Lung microvascular endothelial cell (primary cell): ENCODE measurements around the gene PAMR1. TPM values are rescaled to one million over a fixed set of nuclear protein-coding genes. Genes with fewer than 3 reads are reported as not detected.
"Not testable (repeated sequence)": the region's sequence is repeated elsewhere in the genome, so short reads cannot be mapped to it uniquely, and the experiment has no call there.

Experiments
- DNase-seq, 2 donors: peaks; one replicate each; pipeline versions ENCODE4 v3.0.0 to v3.0.0-alpha.2; 2010; ENCODE audit warnings: low read depth in 2 of 2
- total RNA-seq: library from RNA; depleted of rRNA; stranded (reverse); fragments of >200 nt; gene quantifications from 2 replicates; pipeline ENCODE4 v1.2.1, GENCODE V29; 2014

The PAMR1 gene, protein sequence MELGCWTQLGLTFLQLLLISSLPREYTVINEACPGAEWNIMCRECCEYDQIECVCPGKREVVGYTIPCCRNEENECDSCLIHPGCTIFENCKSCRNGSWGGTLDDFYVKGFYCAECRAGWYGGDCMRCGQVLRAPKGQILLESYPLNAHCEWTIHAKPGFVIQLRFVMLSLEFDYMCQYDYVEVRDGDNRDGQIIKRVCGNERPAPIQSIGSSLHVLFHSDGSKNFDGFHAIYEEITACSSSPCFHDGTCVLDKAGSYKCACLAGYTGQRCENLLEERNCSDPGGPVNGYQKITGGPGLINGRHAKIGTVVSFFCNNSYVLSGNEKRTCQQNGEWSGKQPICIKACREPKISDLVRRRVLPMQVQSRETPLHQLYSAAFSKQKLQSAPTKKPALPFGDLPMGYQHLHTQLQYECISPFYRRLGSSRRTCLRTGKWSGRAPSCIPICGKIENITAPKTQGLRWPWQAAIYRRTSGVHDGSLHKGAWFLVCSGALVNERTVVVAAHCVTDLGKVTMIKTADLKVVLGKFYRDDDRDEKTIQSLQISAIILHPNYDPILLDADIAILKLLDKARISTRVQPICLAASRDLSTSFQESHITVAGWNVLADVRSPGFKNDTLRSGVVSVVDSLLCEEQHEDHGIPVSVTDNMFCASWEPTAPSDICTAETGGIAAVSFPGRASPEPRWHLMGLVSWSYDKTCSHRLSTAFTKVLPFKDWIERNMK
- 0.22 TPM in 1 of 2 replicates, not detected in the other for total RNA-seq

DNA sequence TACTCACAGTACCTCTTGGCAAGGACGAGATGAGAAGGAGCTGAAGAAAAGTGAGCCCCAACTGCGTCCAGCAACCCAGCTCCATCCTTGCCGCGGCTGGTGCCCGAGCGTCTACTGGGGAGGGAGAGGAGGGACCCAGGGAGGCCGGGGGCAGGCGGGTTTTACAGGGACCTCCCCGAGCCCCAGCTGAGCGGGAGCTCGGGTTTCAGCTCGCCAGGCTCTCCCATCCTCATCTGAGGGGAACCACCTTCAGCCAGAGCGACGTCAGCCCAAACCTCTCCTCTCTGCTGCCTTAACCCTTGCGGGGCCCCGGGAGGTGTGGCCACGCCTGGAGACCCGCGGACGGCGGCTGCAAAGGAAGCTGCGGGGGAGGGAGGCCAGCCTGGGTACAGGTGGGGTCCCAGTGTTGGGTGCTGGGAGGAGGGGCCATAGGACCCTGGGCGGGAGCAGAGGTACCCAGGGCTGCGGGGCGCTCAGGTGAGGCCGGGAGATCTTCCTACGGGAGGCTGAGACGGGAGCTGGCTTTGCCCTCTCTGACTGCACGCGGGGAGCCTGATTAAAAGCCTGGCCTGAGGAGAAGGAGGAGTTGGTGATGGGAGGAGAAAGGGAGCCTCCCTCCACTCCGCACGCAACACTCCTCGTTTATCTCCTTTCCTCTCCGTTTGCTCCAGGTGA, at the start of gene PAMR1:
PAMR1 (minus strand) TSS at position 116 of the 675 bp plus-strand sequence; CDS start at position 85, 31 bp downstream.
- no peak for DNase-seq

DNA sequence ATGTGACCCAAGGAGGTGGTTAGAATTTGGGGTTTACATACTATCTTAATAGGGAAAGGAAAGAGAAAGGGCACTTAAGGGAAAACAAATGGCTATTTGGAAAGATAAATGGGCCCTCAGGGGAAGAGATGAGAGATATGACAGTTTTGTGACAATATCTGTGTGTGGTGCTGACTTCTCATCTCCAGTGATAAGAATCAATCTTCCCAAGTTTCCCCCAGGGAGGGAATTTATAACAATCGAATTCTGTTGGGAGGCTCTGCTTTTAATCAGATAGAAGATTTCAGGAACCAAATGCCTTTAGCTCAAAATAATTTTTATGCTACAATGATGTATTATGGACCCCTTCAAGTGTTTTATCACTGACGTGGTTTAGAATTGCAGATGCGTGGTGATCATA, 46.3 kb upstream of the PAMR1 start:
- DNase-seq: no peak

DNA sequence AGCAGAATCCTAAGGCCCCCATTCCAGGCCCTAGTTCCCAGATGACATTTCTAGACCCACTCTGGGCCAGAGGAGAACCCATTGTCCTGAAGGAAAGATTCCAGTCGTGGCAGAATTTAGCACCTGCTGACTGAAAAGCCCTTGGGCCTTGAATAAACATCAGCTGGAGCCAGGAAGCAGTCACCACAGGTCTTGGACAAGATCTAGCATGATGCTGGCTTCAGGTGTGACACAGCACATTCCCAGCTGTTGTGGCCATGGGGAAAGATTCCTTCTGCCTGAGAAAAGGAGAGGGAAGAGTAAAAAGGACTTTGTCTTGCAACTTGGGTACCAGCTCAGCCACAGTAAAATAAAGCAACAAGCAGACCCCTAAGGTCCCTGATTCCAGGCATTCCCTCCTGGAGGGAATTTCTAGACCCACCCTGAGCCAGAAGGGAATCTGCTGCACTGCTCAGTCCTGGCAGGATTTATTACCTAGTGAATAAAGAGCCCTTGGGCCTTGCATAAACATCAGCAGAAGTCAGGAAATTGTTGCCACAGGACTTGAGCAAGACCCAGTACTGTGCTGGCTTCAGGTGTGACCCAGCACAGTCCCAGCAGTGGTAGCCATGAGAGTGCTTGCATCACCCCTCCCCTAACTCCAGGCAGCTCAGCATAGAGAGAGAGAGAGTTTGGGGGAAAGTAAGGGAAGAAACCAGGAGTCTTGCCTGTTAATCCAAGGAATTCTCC, 42.5 kb upstream of the PAMR1 start:
- DNase-seq: no peak

DNA sequence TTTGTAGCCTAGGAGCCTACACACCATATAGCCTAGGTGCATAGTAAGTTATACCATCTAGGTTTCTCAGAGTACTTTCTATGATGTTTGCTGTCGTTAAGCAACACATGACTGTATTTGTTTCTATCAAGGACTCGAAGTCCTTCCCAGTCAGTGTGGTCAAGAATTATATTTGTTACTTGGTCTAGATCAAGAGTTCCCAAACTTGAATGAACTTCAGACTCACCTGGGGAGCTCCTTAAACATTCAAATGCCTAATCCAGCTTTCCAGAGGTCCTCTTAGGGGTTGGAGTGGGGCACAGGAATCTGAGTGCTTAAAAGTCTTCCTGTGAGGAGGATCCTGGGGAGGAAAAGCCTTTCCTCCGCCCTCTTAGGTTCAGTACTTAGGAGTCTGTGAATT, 41.5 kb upstream of the PAMR1 start:
- no peak for DNase-seq

DNA sequence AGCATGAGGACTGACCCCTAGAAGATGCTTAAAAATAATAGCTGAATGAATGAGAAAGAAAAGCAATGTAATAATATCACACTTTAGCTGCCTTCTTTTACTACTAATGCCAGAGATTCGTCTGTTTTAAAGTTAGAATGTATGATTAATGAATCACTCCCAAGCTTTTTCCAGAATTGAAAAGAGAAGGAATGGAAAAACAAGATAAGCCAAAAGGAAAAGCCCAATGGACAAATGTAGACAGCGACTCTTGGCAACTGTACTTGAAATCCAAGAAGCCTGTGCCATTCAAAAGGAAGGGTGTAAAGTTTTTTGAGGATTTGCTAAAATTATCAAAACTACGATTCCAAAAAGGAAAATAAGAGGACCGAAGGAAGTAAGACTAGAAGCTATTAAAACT, 40.8 kb upstream of the PAMR1 start:
- DNase-seq: no peak

DNA sequence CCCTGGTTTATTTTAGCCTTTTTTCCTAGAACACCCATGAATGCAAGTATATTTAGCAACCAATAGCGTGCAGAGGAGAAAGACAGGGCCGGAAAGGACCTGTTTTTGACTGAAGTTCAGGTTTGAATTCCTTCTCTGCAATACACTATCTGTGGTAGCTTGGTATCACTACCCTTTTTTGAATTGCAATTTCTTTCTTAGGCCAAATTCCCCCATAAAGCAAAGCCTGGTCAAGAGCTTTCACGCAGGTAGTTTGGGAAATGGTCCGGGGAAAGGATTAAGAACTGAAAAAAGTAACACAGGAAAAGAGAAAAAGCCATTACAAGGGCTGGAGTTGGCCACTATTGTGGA, 38.8 kb upstream of the PAMR1 start:
- no peak for DNase-seq

DNA sequence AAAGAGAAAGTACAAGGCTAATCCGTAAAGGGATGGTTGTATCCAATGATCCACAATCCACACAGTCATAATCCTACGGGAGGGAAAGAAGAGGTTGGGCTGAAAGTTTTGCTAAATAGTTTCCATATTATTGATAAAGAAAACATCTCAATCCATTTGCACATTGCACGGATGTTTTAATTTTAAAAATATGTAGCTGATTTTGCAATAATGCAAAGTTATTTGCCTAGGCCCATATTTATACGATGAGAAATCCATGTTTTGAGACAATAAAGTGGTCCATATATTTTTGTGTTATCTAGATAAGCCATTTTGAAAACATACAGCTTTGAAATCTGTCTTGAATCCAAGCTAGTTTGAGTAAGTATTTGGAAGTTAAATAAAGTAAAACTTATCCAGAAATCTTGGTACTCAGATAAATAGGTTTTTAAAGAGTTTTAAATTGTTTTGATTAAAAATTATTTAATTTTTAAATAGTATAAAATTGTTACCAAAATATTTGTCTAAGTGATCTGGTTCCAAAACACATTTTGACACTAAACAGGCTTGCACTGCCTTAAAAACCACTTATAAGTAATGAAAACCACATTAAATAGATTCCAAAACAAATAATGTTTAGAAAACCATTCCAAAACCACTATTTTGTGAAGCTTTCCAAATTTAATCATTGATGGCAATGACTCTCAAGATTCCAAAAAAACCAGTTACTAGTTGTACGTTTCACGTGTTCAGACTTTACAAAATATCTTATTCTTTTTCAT, 38.2 kb upstream of the PAMR1 start:
- DNase-seq: no peak

DNA sequence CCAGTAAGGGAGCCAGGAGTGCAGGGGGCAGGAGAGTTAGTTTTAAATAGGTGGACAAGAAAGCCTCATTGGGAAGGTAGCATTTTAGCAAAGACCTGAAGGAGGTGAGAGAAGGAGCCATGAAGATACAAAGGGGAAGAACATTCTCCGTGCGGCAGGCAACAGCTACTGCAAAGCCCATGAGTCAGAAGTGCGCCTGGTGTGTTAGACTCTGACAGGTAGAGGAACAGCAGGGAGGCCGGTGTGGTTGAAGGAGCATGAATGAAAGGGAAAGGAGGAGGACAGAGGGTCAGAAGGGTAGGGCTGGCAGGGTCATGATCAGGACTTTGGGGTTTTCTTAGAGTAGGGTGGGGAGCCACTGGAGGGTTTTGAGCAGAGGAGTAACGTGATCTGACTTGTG, 34.5 kb upstream of the PAMR1 start:
- DNase-seq: no peak

DNA sequence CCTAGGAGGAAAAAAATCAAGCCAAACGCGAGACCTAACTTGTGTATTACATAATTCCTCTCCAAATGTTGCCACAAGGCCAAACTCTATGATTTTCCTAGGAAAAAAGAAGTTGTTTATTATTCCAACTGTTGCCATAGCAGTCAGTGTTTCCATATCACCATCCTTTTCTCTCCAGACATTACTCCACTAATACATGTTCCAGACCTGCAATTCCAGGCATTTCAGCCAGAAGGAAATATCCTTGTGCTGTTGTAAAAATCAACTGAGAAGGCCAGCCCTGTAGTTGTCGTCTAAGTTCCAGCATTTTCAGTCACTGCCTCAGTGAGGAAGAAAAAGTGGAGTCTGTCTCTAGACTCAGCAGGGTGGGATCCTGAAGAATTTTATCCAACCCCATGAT, 33.1 kb upstream of the PAMR1 start:
- peak in 1 of 2 donors; percentile 9 for DNase-seq

DNA sequence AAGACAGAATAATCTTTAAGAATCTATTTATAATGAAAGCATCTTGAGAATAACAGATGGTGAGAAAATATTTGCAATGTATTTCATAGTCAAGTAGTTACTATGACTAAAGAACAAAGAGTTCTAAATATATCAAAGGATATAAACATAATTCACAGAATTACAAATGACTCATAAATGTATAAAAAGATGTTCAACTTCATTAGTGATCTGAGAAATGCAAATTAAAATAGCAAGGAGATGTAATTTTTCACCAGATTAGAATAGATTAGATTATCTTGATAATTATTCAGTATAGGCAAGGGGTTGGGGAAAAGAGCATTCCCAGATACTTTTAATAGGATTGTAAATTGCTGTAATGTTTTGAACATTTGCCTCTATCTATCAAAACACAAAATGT, 30.1 kb upstream of the PAMR1 start:
- DNase-seq: no peak

DNA sequence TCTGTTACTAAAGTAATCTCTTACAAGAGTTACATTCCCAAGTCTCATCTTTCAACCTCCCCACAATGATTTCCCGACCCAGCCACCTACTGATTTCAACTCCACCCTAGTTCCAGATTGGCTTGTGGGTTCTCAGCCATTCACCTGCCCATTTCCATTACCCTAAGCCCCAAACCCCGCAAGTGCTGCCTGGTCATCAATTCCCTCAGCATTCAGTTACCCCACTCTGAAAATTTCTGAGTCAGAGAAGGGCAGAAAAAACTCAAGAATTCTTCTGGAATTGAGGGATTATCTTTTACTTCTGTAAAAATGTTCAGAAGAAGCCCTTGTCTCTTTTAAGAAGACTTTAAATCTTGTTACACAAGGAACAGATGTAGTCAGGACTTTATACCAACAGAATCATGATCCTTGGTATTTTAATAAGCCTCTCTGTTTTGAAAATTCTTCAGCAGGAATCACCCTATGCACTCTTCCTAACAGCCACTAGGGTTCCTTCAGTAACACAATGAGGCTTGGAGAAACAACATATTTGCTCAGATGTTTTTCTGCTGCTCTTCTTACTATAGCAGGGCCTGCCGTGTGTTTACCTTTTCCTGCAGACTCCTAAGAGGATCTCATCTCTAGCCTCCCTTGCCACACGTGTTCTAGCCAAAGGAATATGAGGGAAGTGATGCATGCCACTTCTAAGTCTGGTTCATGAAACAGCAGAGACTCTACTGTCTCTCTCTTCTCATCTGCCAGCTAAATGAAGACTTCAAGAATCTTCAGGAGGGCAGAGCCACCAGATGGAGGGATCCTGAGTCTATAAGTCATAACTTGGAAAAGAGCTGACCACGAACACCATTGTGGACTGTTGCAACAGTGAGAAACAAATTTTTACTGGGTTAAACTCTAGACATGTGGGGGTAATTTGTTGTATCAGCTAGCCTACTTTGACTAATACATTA, 29.3 kb upstream of the PAMR1 start:
- DNase-seq: no peak

DNA sequence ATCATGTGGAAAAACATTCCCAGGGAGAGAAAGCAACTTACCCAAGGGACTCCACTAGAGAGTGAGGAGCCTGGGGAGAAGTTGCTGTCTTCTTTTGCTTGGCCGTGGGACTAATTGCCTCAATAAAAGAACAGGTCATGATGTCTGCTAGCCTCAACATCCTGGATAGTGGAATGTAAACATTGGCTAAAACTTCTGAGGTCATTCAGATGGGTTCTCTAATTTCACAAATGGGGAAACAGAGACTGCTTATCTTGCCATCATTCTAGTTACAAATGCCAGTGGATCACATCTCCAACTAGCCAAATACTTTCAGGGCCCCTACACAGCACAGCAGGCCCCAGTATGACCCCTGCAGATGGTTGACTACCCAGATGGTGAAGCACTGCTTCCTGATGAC, 28.4 kb upstream of the PAMR1 start:
- DNase-seq: peak in 1 of 2 donors; percentile 17

DNA sequence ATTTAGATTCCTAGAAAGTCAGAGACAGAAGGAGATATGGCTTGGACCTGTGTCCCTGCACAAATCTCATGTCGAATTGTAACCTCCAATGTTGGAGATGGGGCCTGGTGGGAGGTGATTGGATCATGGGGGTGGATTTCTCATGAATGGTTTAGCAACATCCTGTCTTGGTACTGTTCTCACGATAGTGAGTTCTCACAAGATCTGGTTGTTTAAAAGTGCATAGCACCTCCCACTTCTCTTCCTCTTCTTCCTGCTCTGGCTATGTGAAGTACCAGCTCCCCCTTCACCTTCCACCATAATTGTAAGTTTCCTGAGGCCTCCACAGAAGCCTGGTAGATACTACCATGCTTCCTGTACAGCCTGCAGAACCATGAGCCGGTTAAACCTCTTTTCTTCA, 27.6 kb upstream of the PAMR1 start:
- DNase-seq: no peak

DNA sequence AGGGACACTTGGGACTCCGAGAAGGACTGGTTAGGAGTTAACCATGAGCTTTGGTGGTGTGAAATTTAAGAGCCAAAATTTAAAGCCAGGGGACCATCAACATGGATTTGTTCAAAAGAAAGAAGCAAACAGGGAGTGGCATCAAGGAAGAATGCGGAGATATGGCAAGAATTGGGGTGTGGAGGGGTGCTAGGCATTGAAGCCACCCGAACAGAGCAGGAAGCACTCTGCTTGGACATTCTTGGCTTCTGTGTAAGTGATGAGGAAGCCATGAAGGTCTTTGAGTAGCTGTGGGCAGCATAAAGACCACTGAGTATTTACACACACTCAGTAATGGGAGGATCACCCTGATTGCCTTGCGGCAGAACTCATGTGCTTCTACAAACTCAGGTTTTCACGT, 27.2 kb upstream of the PAMR1 start:
- no peak for DNase-seq

DNA sequence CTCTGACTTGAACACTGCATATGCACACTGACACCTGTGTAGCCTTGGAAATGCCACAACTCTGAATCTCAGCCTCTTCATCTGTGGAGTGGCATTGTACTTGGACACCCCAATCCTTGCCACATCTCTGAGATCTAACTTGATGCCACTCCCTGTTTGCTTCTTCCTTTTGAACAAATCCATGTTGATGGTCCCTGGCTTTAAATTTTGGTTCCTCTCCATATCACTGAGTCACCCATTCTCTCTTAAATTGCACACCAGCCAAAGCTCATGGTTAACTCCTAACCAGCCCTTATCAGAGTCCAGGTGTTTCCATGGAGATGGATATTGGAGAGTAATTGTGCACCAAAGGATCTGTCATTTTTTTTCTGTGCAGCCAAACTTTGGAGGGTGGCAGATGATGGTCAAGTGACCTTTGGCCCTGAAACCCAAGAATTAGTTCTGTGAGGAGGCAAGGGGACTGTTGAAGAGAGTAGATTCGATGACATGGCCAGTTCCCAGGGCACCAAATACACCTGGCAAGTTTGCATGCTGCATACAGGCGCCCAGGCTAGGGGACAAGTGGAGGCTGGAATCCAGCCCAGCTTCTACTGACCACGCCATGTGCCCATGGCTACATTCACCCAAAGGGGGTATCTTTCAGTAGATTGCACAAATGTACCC, 25.1 kb upstream of the PAMR1 start:
- no peak for DNase-seq

DNA sequence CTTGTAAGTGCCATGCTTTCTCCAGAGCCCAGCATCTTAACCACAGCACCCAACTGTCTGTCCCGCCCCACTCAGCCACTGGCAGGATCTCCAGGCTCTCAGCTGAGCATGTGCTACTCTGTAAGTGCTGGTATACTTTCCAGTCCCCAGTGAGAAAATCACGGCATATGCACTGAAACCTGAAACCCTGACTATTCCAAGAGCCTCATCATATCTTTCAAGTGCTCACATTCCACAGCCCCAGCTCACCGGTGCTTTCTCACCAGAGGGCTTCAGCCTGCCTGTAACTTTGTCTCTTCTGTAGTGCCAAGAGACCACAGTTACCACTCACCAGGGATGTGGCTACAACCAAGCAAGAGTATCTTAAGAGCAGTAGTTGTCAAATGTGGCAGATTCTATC, 24.4 kb upstream of the PAMR1 start:
- DNase-seq: peak in 1 of 2 donors; percentile 21

DNA sequence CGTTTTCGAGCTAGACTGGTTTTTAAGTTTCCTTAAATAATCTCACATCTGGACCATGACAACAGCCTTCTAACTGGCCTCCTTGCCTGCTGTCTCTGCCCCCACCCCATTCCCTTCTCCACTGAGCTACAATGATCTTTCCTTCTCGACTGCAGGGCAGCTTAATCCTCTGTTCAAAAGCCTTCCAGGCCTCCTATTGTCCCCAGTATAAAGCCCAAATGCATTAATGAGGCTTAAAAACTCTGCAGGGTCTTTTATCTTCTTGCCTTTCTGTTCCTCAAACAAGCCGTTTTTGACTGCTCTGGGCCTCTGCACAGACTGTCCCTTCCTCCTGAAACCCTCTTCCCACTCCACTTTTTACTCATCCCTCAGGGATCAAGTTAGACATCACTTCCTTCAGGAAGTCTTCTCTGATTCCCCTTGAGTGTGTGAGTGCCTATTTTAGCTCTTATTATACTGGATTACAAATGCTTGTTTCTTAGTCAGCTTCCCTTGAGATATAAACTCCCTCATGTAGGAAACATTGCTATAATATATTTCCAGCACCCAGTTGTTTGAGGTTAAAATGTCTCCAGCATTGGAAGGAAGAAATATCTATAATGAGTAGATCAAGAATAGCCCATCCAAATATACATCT, 23.6 kb upstream of the PAMR1 start:
- peak in 1 of 2 donors; percentile 27 for DNase-seq

DNA sequence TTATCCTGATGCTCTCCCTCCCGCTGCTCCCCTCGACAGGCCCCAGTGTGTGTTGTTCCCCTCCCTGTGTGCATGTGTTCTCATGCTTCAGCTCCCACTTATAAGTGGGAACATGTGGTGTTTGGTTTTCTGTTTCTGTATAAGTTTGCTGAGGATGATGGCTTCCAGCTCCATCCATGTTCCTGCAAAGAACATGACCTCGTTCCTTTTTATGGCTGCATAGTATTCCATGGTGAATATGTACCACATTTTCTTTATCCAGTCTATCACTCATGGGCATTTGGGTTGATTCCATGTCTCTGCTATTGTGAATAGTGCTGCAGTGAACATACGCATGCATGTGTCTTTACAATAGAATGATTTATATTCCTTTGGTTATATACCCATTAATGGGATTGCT, 22.6 kb upstream of the PAMR1 start:
- not testable (repeated sequence) for DNase-seq

DNA sequence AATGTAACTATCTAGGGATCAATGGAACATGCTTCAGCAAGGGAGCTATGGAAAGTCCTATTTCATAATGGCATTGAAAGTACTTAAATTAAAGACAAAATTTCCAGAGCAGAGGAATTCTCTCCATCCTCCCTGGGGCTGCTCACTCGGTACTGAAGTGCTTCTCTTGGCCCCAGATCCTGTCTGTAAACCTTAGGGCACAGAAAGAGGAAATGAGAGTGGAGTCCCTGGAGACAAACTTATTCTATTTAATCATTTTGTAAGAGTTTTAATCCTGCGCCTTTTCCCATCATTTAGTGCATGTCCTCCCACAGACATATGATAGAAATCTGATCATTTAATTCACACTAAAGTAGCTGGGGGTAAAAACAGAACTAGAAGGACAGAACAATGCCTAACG, 20.9 kb upstream of the PAMR1 start:
- no peak for DNase-seq
